ENCODE measurements around the gene POGK.
A peak's percentile ranks its signal among the peaks of the same experiment; 100 is the strongest.
"Not testable (repeated sequence)": the region's sequence is repeated elsewhere in the genome, so short reads cannot be mapped to it uniquely, and the experiment has no call there.

Gene POGK, protein sequence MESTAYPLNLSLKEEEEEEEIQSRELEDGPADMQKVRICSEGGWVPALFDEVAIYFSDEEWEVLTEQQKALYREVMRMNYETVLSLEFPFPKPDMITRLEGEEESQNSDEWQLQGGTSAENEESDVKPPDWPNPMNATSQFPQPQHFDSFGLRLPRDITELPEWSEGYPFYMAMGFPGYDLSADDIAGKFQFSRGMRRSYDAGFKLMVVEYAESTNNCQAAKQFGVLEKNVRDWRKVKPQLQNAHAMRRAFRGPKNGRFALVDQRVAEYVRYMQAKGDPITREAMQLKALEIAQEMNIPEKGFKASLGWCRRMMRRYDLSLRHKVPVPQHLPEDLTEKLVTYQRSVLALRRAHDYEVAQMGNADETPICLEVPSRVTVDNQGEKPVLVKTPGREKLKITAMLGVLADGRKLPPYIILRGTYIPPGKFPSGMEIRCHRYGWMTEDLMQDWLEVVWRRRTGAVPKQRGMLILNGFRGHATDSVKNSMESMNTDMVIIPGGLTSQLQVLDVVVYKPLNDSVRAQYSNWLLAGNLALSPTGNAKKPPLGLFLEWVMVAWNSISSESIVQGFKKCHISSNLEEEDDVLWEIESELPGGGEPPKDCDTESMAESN

DNA sequence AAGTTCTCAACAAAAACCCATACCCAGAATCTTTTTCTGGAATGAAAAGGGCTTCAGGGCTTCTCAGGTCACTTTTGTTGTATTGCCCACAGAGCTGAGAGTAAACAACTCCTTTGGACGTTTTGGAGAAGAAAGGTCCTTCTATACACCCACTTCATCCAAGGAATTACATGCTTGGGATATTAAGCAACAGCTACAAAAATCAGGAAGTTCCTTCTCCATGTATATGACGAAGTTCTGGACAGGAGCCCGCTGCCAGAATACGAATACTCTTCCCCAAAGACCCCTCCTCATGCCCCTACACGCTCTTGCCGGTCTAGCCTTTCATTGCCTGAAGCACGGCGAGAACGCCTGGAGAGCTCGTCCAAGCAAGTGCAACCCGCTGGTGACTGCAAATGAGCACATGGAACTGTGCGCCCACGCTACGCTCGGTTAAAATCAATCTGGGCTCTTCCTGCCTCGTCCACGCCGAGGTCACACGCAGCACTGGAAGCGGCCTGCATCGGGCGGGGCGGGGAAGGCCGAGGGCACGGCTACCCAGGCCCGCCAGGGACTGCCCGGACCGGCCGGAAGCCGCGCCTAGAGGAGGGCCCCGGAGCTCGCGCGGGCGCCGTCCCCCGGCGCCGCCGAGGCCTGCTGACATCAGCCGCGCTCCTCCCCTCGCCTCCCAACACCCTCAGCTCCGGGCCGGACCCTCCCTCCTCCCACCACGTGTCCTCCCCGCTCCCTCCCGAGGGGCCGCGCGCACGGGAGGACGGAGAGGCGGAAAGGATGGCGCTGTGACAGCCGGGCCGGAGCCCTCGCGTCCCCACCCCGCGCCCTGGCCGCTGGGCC lies at the start of gene POGK:
Gene POGK, plus strand, starts transcription at position 710 of the 834 bp plus-strand sequence. CDS start 1,482 bp downstream, outside the sequence.
- peak; percentile 94 for DNase-seq

DNA sequence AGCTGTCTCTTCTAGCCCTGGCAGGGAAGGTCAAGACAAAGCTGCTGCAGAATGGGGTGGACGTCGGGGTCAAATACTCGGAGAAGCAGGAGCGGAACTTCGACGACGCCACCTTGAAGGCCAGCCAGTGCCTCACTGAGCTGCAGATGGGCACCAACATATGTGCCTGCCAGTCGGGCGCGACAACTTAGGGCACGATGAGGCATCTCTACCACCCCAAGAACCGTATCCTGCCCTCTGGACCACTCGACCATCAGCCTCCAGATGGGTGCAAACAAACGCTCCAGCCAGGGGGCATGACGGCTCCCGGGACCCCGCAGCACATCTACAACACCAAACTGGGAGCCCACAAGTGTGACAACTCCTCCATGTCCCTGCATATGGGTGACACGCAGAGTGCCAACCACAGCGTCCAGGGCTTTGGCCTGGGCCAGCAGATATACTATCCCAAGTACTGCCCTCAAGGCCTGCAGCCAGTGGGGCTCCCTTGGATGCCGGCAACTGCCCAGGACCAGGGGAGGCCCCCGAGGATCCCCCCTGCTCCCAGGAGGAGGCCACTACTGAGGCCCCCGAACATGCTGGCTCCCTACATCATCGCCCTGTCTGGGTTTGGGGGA lies 42.5 kb upstream of the POGK start:
- DNase-seq, result no peak

DNA sequence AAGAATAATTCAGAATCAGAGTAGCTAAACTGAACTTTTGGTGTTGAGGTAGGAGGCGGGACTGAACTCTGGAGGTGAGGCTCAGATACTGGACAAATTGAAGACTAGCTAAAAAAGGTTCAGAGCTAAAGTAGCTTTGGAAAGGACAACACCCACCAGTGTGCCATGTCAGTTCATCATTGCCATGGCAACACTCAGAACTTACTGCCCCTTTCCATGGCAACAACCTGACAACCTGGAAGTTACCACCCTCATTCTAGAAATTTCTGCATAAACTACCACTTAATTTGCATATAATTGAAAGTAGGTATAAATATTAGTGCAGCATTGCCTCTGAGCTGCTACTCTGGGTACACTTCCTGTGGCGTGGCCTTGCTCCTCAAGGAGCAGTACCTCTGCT lies 30.3 kb upstream of the POGK start:
- no peak for DNase-seq

DNA sequence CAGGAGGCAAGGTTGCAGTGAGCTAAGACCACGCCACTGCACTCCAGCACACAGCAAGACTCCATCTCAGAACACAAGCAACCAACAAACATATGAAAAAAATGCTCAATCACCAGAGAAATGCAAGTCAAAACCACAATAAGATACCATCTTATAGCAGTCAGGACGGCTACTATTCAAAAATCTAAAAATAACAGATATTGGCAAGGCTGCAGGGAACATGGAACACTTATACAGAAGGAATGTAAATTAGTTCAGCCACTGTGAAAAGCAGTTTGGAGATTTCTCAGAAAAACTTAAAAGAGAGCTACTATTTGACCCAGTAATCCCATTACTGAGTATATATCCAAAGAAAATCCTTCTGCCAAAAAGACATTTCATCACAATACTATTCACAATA lies 27.6 kb upstream of the POGK start:
- no peak for DNase-seq

DNA sequence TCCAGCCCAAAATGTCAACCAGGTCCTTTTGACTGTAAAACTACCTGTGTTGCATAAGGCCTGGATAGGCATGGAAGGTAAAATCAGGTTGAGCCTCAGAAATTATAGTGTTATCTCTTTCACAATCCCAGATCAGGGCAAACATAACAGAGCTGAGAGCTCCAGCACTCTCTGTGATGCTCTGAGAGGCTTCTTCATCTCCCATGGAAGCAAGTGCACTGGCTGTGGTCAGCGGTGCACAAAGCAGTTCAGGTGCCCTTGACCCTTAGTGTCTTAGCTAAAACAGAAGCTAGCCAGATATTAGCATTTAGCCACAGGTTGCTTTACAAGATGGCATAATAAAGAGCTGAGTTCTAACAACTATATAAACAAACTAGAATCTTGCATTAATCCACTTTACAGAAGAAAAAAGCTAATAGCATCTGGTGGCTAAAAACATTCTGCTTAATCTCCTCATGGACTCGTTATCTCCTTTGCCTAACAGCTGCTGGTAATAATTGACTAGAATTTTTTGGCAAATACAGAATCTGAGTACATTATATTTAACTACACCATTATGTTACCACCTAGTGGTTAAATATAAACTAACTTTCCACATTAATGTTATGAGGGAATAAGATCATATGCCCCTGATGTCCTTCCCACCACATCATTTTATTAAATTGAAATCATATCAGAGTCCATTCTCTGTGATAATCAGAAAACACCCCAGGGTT lies 25.6 kb upstream of the POGK start:
- DNase-seq, result no peak

DNA sequence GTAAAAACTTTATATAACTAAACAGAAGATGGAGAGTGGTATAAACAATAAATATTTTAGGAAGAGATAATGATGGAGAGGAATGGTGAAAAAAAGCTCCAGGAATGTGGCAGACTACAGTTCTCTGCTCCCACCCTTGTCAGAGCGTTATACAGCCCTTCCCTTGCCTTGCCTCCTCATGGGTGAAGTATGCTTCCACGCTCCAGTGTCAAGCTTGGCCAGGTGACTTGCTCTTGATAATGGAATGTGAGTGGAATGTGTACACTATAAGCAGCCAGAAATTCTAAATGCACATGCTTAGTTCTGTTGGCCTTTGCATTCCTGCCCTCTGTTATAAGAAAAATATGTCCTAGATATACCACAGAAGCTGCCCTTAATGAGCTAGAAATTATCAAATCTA lies 24.7 kb upstream of the POGK start:
- no peak for DNase-seq

DNA sequence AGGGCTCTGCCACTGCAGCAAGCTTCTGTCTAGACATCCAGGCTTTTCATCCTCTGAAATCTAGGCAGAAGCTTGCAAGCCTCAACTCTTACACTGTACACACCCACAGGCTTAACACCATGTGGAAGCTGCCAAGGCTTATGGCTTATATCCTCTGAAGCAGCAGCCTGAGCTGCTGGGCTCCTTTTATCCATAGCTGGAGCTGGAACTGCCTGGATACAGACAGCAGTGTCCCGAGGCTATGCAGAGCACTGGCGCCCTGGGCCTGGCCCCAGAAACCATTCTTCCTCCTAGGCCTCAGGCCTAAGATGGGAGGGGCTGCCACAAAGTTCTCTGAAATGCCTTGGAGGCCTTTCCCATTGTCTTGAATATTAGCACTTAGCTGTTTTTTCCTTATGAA lies 19.3 kb upstream of the POGK start:
- no peak for DNase-seq

DNA sequence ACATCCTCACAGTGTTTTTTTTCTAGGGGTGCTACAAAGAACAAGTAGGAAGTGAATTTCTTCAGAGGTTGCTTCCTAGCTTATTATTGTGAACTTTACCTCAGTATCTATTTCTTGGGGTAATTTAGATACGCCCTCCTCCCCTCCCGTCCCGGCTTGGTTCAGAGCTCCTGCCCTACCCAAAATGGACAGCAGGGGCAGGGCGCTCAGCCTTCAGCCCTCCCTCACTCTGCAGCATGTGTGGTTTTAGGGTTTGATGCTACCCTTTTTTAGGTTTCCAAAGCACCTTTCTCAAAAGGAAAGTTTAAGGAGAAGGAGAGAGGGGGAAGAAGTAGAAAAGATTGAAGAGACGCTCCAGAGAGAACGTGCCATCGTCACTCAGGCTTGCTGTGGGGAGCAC lies 16.9 kb upstream of the POGK start:
- DNase-seq, result no peak

DNA sequence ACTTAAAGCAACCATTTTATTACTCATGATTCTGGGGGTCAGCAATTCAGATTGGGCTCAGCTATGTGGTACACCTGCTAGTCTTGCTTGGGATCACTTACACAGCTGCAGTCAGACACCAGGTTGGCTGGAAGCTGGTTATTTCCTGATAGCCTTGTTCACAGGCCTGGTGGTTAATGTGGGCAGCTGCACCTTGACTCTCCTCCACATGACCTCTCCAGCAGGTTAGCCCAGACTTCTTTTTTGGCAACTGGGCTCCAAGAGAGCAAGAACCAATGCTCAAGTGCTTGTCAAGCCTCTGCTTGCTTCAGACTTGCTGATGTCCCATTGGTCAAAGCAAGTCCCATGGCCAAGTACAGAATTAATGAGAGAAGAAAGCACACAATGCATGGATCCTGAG lies 11.8 kb upstream of the POGK start:
- DNase-seq, result no peak

DNA sequence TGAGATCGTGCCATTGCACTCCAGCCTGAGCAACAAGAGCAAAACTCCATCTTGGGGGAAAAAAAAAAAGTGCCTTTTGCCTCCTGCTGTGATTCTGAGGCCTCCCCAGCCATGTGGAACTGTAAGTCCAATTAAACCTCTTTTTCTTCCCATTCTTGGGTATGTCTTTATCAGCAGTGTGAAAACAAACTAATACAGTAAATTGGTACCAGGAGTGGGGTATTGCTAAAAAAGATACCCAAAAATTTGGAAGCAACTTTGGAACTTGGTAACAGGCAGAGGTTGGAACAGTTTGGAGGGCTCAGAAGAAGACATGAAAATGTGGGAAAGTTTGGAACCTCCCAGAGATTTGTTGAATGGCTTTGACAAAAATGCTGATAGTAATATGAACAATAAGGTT lies 9.5 kb upstream of the POGK start:
- not testable (repeated sequence) for DNase-seq

DNA sequence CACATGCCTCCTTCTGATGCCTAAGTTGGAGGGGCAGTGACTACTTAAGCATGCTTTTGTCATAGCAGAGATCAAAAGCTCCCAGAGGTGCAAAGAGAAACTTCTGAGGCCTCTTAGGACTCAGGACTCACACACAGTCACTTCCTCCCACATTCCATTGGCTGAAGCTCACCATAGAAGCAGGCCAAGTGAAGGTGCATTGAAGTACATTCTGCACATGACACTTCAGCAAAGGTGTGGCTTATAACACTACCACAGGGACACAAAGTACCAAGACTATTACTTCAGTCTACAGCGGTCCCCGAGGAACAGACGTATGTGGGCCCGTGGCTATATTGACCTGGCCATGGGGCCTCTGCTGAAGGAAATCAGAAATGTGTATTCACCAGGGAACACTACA lies 2.5 kb upstream of the POGK start:
- DNase-seq, result no peak

DNA sequence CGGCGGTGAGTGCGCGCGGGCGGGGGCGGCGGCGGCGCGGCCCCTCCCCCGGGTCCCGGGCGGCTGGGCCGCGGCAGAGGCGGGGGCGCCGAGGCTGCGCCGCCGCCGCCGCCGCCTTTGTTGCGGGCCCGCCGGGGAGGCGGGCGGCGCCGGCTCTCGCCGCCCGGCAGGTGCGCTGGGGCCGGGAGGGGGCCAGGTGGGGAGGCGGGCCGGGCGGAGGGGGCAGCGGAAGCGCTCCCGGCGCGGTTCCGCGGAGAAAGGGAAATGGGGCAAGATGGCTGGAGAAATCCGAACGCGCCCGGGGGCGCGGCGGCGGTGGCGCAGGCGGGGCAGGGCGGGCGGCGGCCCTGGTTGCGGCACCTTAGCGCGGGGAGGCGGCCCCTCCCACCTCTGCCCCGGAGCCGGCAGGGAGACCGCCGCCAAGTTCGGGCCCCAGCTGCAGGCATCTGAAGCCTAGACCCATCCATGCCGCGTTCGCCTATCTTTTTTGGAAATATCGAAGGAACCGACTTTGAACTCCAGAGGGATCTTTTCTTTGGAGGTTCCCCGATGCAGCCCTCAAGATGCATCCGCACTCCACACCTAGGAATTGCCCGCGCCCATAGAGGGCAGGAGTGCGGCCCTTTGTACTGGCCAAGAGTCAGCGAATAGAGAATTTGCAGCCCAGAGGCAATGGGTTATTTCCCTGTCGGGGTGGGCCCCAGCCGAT lies 479 bp downstream of the POGK start:
- DNase-seq, result peak; percentile 68

DNA sequence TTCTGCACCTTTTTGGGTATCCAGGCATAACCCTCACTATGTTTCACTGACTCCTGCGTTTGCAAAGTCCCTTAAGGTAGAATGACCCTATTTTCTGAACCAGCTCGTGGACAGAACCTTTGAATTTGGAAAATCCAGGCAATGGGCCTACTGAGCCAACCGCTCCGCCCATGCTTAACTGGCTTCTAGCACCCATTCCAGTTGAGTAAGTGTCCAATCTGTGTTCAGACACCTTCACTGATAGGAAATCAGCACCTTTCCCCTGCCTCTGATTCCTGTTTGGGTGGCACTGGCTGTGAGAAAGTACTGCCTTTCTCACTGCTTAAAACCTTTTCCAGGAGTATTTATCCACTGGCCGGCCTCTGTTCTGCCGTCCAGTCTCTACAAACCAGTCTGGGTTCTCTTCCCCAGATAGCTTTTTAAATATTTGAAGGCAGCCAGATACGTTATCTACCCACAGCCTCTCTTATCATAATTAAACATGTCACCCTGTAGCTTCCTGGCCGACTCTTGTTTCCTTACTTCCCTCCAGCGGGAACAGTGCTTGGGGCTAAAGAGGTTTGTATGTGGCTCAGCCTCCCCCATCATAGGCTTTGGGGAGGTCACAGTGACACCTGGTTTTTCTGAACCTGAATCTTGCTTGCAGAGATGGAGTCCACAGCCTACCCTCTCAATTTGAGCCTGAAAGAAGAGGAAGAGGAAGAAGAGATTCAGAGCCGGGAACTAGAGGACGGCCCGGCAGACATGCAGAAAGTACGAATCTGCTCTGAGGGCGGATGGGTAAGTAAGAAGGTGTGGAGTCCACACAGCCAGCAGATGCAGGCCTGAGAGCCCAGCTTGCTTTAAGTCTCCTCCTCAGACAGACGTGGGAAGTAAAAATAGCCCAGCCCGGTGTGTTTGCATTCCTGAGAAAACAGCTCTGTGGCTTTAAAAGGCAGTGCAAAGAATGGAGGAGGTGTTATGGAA lies 1.3 kb downstream of the POGK start:
- DNase-seq, result no peak

DNA sequence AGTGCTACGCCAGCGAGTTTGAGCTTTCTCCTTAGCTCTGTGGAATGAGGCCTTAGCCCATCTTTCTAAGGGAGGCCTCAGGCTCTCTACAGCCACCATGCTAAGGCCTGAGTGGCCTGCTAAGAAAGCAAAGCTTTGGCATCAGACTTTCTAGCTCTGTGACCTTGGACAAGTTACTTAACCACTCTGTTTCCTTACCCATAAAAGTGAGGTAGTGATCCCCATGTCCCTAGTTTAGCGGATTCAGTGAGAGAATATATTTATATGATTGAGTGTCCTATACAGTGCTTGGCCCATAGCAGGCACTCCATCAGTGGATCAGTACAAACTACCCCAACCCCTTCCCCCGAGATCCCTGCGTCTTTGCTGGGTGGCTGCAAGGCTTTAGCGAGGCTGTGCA lies 4.0 kb downstream of the POGK start:
- no peak for DNase-seq

DNA sequence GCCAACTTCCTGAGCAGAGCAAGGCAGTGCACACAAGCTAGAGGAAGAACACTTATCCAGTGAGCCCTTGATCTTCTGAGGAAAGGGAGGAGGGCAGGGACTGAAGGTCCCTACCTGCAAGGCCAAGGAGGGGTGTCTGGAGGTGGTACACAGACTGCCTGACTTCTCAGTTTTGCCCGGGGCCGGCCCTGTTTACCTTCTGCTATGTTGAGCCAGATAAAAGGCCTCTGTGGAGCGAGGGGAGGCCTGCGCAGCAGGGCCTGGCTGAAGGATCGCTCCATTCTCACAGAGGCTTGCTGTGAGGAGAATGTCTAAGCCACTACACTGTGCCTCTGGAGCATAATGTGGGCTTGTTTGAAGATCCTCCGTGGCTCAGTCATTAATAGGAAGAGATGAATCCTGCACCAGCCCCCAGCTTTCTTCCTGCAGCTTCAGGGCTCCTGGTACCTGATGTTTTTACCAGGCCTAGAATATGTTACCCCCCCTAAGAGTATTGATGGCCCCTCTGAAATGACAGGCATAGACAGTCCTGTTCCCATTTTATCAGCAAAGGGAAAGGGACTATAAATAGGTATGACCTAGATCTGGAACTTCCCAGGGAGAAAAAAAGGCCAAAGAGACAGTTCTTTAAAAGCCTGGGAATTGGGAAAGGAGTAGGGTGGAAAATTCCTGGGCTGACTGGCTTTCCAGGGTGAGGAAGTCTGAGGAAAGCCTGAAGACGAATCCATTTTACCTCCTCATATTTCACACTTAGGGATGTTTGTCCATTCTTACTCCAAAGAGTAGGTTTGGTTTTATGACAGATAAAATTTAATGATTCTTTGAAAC lies 4.7 kb downstream of the POGK start:
- no peak for DNase-seq

DNA sequence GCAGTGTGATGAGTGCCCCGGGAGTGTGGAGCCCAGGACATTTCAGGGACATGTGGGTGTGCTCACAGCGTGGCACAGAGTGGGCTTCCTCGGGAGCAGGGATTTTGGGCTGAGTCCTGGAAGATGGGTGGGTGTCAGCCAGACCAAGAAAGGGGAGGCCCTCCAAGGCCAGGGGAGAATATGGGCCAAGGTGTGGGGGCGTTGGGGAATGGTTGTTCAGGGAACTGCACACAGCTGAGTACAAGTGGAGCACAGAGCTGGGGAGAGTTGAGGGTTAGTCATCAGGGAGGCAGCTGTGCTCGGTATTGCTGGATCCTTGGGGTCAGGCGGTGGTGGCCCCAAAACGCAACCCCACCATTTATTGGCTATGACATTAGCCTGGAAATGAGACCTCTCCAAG lies 5.5 kb downstream of the POGK start:
- no peak for DNase-seq

DNA sequence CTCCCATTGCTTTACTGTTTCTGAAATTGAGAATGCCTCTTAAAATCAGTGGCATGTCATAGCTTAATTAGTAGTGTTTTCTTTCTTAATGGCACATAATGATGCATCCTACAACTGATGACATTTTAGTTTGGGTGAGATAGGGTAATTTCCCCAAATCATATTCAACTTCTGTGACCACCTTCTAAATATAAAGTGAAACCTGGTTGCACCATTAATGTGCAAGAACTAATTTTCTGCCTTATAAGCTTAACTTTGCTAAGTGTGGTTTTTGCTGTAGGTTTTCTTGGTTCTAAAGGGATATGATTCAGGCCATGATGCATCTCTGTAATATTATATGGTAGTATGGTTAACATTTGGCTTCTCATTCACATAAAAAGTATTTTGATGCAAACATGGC lies 8.9 kb downstream of the POGK start:
- no peak for DNase-seq

DNA sequence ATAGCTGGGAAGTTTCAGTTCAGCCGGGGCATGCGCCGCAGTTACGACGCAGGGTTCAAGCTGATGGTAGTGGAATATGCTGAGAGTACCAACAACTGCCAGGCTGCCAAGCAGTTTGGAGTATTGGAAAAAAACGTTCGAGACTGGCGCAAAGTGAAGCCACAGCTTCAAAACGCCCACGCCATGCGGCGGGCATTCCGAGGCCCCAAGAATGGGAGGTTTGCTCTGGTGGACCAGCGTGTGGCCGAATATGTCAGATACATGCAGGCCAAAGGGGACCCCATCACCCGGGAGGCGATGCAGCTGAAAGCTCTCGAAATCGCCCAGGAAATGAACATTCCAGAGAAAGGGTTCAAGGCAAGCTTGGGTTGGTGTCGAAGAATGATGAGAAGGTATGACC lies 9.9 kb downstream of the POGK start:
- no peak for DNase-seq

DNA sequence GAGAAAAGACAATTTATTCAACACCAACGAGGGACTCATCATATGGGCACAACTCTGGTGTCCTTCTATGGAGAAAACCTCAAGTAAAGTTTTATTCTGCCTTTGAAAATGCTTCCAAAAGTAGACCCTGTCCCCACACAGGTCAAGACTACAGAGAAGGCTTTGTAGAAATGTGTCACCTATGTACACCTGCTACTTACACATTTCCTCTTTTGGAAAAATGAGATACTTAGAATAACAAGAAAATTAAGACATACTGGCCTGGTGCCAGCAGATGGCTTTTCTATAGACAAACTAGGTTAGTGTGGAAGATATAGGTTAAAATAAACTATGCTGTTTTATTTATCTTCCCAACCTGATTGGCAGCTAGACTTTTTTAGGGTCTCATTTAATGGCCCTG lies 13.6 kb downstream of the POGK start:
- no peak for DNase-seq

DNA sequence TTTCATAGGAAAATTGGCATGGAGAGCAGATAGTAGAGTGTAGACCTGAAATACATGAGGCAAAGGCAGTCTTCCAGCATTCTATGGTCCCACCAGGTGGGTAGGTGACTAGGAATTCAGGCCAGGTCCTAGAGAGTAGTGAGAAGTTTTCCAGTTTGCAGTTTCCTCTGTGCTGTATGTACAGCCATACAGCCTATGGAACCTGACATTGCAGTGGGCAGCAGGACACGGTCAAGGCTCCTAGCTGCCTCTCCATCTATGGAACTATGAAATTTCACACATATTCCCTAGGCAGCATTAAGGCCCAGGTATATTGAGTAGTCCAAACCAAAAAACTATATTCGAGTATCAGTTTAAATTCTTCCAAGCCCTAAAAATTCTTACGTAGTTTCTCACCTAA lies 16.3 kb downstream of the POGK start:
- DNase-seq, result no peak

Data from NCI-H774 (cell line).